CD4-positive, CD25-positive, alpha-beta regulatory T cell (primary cell): ENCODE data around the gene ADAMTSL5. TPM values are rescaled to one million over a fixed set of nuclear protein-coding genes. Genes with fewer than 3 reads are reported as not detected.

Experiments
- ATAC-seq, 2 donors: fragments of 150-1000 bp; cut with Tn5 transposase; one replicate each; pipeline ENCODE4 v1.10.0; 2021; ENCODE audit warnings: low read depth in 2 of 2, moderate number of reproducible peaks in 2 of 2, moderate library complexity in 1 of 2
- DNase-seq, 3 donors: peaks; one replicate each; pipeline versions ENCODE4 v3.0.0 to v3.0.0-alpha.2; 2012 to 2022; ENCODE audit warnings: mixed read lengths in 1 of 3
- H3K27ac ChIP-seq: one replicate; pipeline ENCODE4 v1.7.0; 2013; ENCODE audit warnings: mild to moderate bottlenecking, low read length; ENCODE audit not compliant: insufficient read depth, poor library complexity, severe bottlenecking
- H3K27me3 ChIP-seq: one replicate; pipeline ENCODE4 v1.7.0; 2013; ENCODE audit warnings: low read length; ENCODE audit not compliant: control insufficient read depth, insufficient read depth
- H3K36me3 ChIP-seq: one replicate; pipeline ENCODE4 v1.7.0; 2013; ENCODE audit warnings: mild to moderate bottlenecking, low read length, moderate library complexity; ENCODE audit not compliant: control insufficient read depth, insufficient read depth
- H3K4me1 ChIP-seq: 2 replicates; pipeline ENCODE4 v1.7.0; 2013; ENCODE audit warnings: mild to moderate bottlenecking, low read length; ENCODE audit not compliant: insufficient read depth, control insufficient read depth, poor library complexity, severe bottlenecking
- H3K4me3 ChIP-seq: one replicate; pipeline ENCODE4 v1.7.0; 2013; ENCODE audit warnings: low read depth, mild to moderate bottlenecking, low read length, moderate library complexity
- H3K9me3 ChIP-seq, 2 experiments: 1 replicate in 1 of 2; 2 replicates in 1 of 2; pipeline ENCODE4 v1.7.0; 2013; ENCODE audit warnings: low read length in 2 of 2, mild to moderate bottlenecking in 1 of 2, moderate library complexity in 1 of 2; ENCODE audit not compliant: control insufficient read depth in 2 of 2
- H3K27ac Mint-ChIP-seq, 3 donors: one replicate each; pipeline ENCODE4 v1.8.0; 2020 to 2022; ENCODE audit warnings: mild to moderate bottlenecking in 3 of 3, mixed read lengths in 3 of 3, moderate library complexity in 2 of 3
- H3K27me3 Mint-ChIP-seq: one replicate; pipeline ENCODE4 v1.8.0; 2022; ENCODE audit warnings: mild to moderate bottlenecking, mixed read lengths
- H3K36me3 Mint-ChIP-seq: one replicate; pipeline ENCODE4 v1.8.0; 2020; ENCODE audit warnings: mixed read lengths
- H3K4me1 Mint-ChIP-seq, 4 donors: one replicate each; pipeline ENCODE4 v1.8.0; 2020 to 2022; ENCODE audit warnings: mixed read lengths in 4 of 4, mild to moderate bottlenecking in 1 of 4
- H3K4me3 Mint-ChIP-seq, 4 donors: one replicate each; pipeline ENCODE4 v1.8.0; 2020 to 2022; ENCODE audit warnings: mild to moderate bottlenecking in 4 of 4, mixed read lengths in 4 of 4, moderate library complexity in 3 of 4
- H3K9me3 Mint-ChIP-seq, 7 donors: one replicate each; pipeline ENCODE4 v1.8.0; 2020 to 2022; ENCODE audit warnings: mixed read lengths in 7 of 7, mild to moderate bottlenecking in 3 of 7, moderate library complexity in 2 of 7
- polyA plus RNA-seq, 4 donors: library from polyadenylated mRNA; unstranded; fragments of 300-500 nt; fragmentation: Illumina TruSeq; gene quantifications; one replicate each; pipeline ENCODE4 v1.2.3, GENCODE V29; 2021
- total RNA-seq: library from RNA; stranded (reverse); gene quantifications from one replicate; pipeline ENCODE4 v1.2.3, GENCODE V29; 2022

The ADAMTSL5 gene
- total and polyA plus RNA-seq, 5 donors from 2014 or later: 0.29 to 3.3 (median 2.1) TPM

DNA sequence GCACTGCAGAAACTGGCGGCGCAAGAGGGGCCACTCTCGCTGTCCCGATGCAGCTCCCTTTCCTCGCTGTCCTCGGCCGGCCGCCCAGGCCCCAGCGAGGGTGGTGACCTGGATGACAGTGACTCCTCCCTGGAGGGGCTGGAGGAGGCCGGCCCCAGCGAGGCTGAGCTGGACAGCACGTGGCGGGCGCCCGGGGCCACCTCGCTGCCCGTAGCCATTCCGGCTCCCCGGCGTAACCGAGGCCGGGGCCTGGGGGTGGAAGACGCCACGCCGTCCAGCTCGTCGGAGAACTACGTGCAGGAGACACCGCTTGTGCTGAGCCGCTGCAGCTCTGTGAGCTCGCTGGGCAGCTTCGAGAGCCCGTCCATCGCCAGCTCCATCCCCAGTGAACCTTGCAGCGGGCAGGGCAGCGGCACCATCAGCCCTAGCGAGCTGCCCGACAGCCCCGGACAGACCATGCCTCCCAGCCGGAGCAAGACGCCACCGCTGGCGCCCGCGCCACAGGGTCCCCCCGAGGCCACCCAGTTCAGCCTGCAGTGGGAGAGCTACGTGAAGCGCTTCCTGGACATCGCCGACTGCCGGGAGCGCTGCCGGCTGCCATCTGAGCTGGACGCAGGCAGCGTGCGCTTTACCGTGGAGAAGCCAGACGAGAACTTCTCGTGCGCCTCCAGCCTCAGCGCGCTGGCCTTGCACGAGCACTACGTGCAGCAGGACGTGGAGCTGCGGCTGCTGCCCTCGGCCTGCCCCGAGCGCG, 46.2 kb downstream of the ADAMTSL5 start:
- peaks cover 5% of the 10 kb centered on the region for H3K27me3 Mint-ChIP-seq
- no peak overlapping the region for H3K4me3 Mint-ChIP-seq
- H3K36me3 ChIP-seq: no peaks in the 10 kb centered on the region
- no peaks in the 10 kb centered on the region for H3K36me3 Mint-ChIP-seq
- H3K27me3 ChIP-seq: no peaks in the 10 kb centered on the region
- H3K27ac Mint-ChIP-seq: no peak overlapping the region
- peaks cover 53% of the 10 kb centered on the region for H3K4me1 ChIP-seq
- no peaks in the 10 kb centered on the region for H3K9me3 ChIP-seq
- H3K9me3 Mint-ChIP-seq: no peaks in the 10 kb centered on the region
- no peak for DNase-seq
- peaks cover 0 to 9% (median 0%) of the 10 kb centered on the region in 4 donors for H3K4me1 Mint-ChIP-seq
- ATAC-seq: no peak
- no peak overlapping the region for H3K4me3 ChIP-seq
- H3K27ac ChIP-seq: no peak overlapping the region

DNA sequence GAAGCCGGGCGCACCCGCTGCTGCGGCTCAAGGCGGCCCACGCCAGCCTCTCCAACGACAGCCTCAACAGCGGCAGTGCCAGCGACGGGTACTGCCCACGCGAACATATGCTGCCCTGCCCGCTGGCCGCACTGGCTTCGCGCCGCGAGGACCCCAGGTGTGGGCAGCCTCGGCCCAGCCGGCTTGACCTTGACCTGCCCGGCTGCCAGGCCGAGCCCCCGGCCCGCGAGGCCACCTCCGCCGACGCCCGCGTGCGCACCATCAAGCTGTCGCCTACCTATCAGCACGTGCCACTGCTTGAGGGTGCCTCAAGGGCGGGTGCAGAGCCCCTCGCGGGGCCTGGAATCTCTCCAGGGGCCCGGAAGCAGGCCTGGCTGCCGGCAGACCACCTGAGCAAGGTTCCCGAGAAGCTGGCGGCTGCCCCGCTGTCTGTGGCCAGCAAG, 46.8 kb downstream of the ADAMTSL5 start:
- no peak for ATAC-seq
- Histone ChIP-seq H3K4me3 (no peak overlapping the region), H3K9me3 (no peaks in the 10 kb centered on the region), H3K27ac (no peak overlapping the region), H3K4me1 (peaks cover 47% of the 10 kb centered on the region), H3K36me3 (no peaks in the 10 kb centered on the region), H3K27me3 (no peaks in the 10 kb centered on the region)
- H3K4me3 Mint-ChIP-seq: no peak overlapping the region
- H3K27me3 Mint-ChIP-seq: peaks cover 5% of the 10 kb centered on the region
- no peaks in the 10 kb centered on the region for H3K36me3 Mint-ChIP-seq
- peaks cover 0 to 4% (median 0%) of the 10 kb centered on the region in 4 donors for H3K4me1 Mint-ChIP-seq
- H3K9me3 Mint-ChIP-seq: no peaks in the 10 kb centered on the region
- H3K27ac Mint-ChIP-seq: no peak overlapping the region
- no peak for DNase-seq

DNA sequence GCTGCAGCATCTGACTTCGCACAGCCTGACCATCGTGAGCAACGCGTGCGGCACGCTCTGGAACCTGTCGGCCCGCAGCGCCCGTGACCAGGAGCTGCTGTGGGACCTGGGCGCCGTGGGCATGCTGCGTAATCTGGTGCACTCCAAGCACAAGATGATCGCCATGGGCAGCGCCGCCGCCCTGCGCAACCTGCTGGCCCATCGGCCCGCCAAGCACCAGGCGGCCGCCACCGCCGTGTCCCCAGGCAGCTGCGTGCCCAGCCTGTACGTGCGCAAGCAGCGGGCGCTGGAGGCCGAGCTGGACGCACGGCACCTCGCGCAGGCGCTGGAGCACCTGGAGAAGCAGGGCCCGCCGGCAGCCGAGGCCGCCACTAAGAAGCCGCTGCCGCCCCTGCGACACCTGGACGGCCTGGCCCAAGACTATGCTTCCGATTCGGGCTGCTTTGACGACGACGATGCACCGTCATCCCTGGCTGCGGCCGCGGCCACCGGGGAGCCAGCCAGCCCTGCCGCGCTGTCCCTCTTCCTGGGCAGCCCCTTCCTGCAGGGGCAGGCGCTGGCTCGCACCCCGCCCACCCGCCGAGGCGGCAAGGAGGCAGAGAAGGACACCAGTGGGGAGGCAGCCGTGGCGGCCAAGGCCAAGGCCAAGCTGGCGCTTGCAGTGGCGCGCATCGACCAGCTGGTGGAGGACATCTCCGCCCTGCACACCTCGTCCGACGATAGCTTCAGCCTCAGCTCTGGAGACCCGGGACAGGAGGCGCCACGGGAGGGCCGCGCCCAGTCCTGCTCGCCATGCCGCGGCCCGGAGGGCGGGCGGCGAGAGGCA, 47.4 kb downstream of the ADAMTSL5 start:
- Mint-ChIP-seq H3K4me1 (peaks cover 0 to 4% (median 0%) of the 10 kb centered on the region in 4 donors), H3K27ac (no peak overlapping the region), H3K9me3 (no peaks in the 10 kb centered on the region), H3K4me3 (no peak overlapping the region), H3K36me3 (no peaks in the 10 kb centered on the region), H3K27me3 (peaks cover 5% of the 10 kb centered on the region)
- H3K9me3 ChIP-seq: no peaks in the 10 kb centered on the region
- no peaks in the 10 kb centered on the region for H3K27me3 ChIP-seq
- H3K4me1 ChIP-seq: peaks cover 41% of the 10 kb centered on the region
- H3K4me3 ChIP-seq: no peak overlapping the region
- H3K36me3 ChIP-seq: peaks cover 4% of the 10 kb centered on the region
- peak in 1 of 2 donors; percentile 13 for ATAC-seq
- peak in 2 of 3 donors; percentile 40 to 51 for DNase-seq
- no peak overlapping the region for H3K27ac ChIP-seq

DNA sequence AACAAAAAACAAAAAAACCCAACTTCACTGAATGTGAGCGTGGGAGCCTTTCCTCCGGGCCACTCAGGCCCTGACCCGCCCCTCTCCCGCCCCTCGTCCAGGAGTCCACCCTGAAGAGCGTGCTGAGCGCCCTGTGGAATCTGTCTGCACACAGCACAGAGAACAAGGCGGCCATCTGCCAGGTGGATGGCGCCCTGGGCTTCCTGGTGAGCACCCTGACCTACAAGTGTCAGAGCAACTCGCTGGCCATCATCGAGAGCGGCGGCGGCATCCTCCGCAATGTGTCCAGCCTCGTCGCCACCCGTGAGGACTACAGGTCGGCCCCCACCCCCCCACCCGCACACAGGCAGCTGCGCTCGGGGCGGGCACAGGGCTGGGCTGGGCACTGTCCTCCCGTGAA, 51.0 kb downstream of the ADAMTSL5 start:
- H3K27me3 Mint-ChIP-seq: peaks cover 24% of the 10 kb centered on the region

DNA sequence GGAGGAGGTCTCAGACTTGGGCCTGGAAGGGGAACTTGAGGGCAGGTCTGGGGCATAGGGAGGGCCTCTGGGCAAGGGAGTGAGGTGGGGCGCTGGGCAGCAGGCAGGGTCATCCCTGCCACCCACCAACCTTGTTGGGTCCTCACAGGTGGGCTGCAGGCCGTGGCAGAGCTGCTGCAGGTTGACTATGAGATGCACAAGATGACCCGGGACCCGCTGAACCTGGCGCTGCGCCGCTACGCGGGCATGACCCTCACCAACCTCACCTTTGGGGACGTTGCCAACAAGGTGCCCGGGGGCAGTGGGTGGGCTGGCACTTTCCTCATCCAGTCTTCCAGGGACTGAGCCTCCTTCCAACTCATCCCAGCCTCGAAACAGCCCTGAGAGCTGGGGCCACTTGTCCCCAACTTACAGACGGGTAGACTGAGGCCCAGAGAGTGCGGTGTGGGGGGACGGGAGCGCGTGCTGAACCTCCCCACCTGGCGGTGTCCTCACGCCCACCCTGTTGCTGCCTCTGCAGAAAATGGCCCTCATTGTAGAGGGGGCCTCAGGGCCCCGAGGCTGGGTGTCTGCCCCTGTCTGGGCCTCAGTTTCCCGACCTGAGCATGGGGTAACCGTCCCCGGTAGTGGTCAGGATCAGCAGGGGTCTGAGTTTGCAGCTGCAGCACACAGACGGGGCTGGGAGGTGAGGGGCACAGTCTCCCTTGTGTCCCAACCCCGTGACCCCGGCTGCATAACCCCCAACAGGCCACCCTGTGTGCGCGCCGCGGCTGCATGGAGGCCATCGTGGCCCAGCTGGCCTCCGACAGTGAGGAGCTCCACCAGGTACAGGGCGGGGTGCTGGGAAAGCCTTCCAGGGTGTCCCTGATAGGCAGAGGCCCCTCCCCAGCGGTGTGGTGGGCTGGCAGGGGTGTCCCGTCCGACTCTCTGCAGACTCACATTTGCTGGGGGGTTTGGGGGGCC, 52.5 kb downstream of the ADAMTSL5 start:
- ATAC-seq: no peak
- Mint-ChIP-seq H3K36me3 (no peaks in the 10 kb centered on the region), H3K9me3 (peaks cover 0 to 3% (median 0%) of the 10 kb centered on the region in 7 donors), H3K4me3 (no peak overlapping the region), H3K27ac (no peak overlapping the region), H3K4me1 (peaks cover 0 to 15% (median 0%) of the 10 kb centered on the region in 4 donors), H3K27me3 (peaks cover 30% of the 10 kb centered on the region)
- H3K9me3 ChIP-seq: no peaks in the 10 kb centered on the region
- H3K4me1 ChIP-seq: peaks cover 9% of the 10 kb centered on the region
- peaks cover 2% of the 10 kb centered on the region for H3K27me3 ChIP-seq
- H3K27ac ChIP-seq: no peak overlapping the region
- no peak for DNase-seq
- H3K4me3 ChIP-seq: no peak overlapping the region
- peaks cover 4% of the 10 kb centered on the region for H3K36me3 ChIP-seq

More for the DNA sequence above, 51.0 kb downstream of the ADAMTSL5 start:
- Histone ChIP-seq H3K4me1 (peaks cover 13% of the 10 kb centered on the region), H3K36me3 (peaks cover 4% of the 10 kb centered on the region), H3K27ac (no peak overlapping the region), H3K9me3 (no peaks in the 10 kb centered on the region), H3K27me3 (no peaks in the 10 kb centered on the region), H3K4me3 (no peak overlapping the region)
- Mint-ChIP-seq H3K4me1 (peaks cover 0 to 9% (median 0%) of the 10 kb centered on the region in 4 donors), H3K4me3 (no peak overlapping the region), H3K9me3 (no peaks in the 10 kb centered on the region), H3K27ac (no peak overlapping the region), H3K36me3 (no peaks in the 10 kb centered on the region)
- no peak for DNase-seq
- no peak for ATAC-seq

DNA sequence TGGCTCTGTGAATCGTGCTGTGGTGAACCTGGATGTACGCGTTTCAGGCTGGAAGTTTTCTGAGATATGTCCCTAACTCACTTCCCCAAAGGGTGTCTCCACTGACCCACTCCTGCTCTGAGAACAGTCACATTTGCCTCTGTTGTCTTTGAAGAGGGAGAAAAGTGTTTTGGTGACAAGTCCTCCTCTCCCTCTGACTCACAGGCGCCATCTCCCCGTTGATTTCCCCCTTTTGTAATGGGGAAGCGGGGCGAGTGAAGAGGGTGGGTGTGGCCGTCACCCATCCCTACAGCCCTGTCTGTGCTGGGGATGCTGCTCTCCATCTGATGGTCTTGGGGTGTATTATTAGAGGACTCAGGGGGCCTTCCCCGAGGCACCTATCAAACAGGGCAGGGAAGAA, 53.3 kb downstream of the ADAMTSL5 start:
- H3K4me1 ChIP-seq: peaks cover 16% of the 10 kb centered on the region
- no peaks in the 10 kb centered on the region for H3K9me3 ChIP-seq
- H3K4me3 ChIP-seq: no peak overlapping the region
- Mint-ChIP-seq H3K27ac (peak overlapping the region in 1 of 3 donors; percentile 80), H3K9me3 (peaks cover 0 to 3% (median 0%) of the 10 kb centered on the region in 7 donors), H3K36me3 (no peaks in the 10 kb centered on the region), H3K4me1 (peaks cover 0 to 22% (median 0%) of the 10 kb centered on the region in 4 donors), H3K4me3 (peak overlapping the region in 1 of 4 donors; percentile 22), H3K27me3 (peaks cover 37% of the 10 kb centered on the region)
- peaks cover 2% of the 10 kb centered on the region for H3K27me3 ChIP-seq
- ATAC-seq (no peak), DNase-seq (no peak)
- no peak overlapping the region for H3K27ac ChIP-seq
- peaks cover 4% of the 10 kb centered on the region for H3K36me3 ChIP-seq

DNA sequence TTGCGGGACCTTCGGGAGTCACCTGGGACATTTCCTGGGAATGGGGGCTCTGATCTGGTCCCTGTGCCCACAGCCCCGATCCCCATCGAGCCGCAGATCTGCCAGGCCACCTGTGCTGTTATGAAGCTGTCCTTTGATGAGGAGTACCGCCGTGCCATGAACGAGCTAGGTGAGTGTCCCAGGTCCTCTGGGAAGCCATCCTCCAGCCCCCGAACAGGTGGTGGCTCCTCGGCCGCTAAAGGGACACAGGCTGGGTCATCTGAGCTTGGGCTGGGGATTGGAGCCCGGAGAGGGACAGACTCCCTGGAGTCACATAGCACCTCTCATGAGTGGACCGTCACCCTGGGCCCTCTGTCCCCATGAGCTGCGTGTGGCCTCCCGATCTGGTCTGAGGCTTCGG, 54.9 kb downstream of the ADAMTSL5 start:
- Histone ChIP-seq H3K9me3 (no peaks in the 10 kb centered on the region), H3K27me3 (peaks cover 4% of the 10 kb centered on the region), H3K4me1 (peaks cover 16% of the 10 kb centered on the region), H3K36me3 (peaks cover 4% of the 10 kb centered on the region), H3K27ac (no peak overlapping the region), H3K4me3 (no peak overlapping the region)
- Mint-ChIP-seq H3K27me3 (peaks cover 43% of the 10 kb centered on the region), H3K4me1 (peaks cover 0 to 27% (median 4%) of the 10 kb centered on the region in 4 donors), H3K27ac (no peak overlapping the region), H3K4me3 (no peak overlapping the region), H3K9me3 (peaks cover 0 to 3% (median 0%) of the 10 kb centered on the region in 7 donors), H3K36me3 (no peaks in the 10 kb centered on the region)
- no peak for DNase-seq
- no peak for ATAC-seq
